H1 (cell line): ENCODE measurements around the gene NRROS. TPM values are rescaled to one million over a fixed set of nuclear protein-coding genes. Genes with fewer than 3 reads are reported as not detected.
A peak's percentile ranks its signal among the peaks of the same experiment; 100 is the strongest.

Experiments used
- CTCF ChIA-PET: fragments of 300-600 bp; sonication (Branson Sonifier 250); formaldehyde crosslinking; loops from one replicate; lab custom pipeline; 2021; ENCODE audit not compliant: partially characterized antibody; lab: Charles Lee
- POLR2A ChIA-PET: fragments of 300-600 bp; sonication (Branson Sonifier 250); formaldehyde crosslinking; loops from one replicate; lab custom pipeline; 2021; ENCODE audit warnings: inconsistent platforms; ENCODE audit not compliant: partially characterized antibody; lab: Charles Lee
- DNase-seq, 2 experiments: peaks; one replicate each; pipeline versions ENCODE4 v3.0.0 to v3.0.0-alpha.2; 2010 to 2022; ENCODE audit warnings: low spot score in 2 of 2, low read depth in 1 of 2, mixed read lengths in 1 of 2
- FAIRE-seq: peaks from 2 replicates; lab custom pipeline; 2011; peaks lifted over from hg19 to GRCh38; lab: Jason Lieb, UNC
- H2AFZ ChIP-seq: 2 replicates; pipeline ENCODE4 v1.8.1; 2012; ENCODE audit warnings: low read length, inconsistent platforms
- H2AK5ac ChIP-seq: 2 replicates; pipeline ENCODE4 v1.6.1; 2013; ENCODE audit warnings: low read depth, low read length
- H2BK120ac ChIP-seq: replicated peaks from 2 replicates; pipeline ENCODE3; 2013; ENCODE audit warnings: low read depth, low read length, inconsistent platforms
- H2BK12ac ChIP-seq: 2 replicates; pipeline ENCODE4 v1.6.1; 2013; ENCODE audit warnings: low read depth, low read length
- H2BK15ac ChIP-seq: 2 replicates; pipeline ENCODE4 v1.6.1; 2013; ENCODE audit warnings: low read length
- H2BK20ac ChIP-seq: 2 replicates; pipeline ENCODE4 v1.6.1; 2013; ENCODE audit warnings: low read length
- H2BK5ac ChIP-seq: 2 replicates; pipeline ENCODE4 v1.6.1; 2013; ENCODE audit warnings: low read depth, low read length
- H3K14ac ChIP-seq: 2 replicates; pipeline ENCODE4 v1.6.1; 2013; ENCODE audit warnings: inconsistent platforms; ENCODE audit not compliant: insufficient read length
- H3K18ac ChIP-seq: 2 replicates; pipeline ENCODE4 v1.6.1; 2013; ENCODE audit warnings: low read length; ENCODE audit errors: extremely low read depth
- H3K23ac ChIP-seq: 2 replicates; pipeline ENCODE4 v1.6.1; 2013; ENCODE audit warnings: inconsistent platforms; ENCODE audit not compliant: insufficient read length
- H3K23me2 ChIP-seq: 2 replicates; pipeline ENCODE4 v1.6.1; 2013; ENCODE audit warnings: low read depth, low read length
- H3K27ac ChIP-seq: 2 replicates; pipeline ENCODE4 v1.6.1; 2011; ENCODE audit warnings: low read depth, low read length, inconsistent platforms
- H3K27me3 ChIP-seq, 4 experiments: replicated peaks in 1 of 4; 1 replicate in 1 of 4; 2 replicates in 3 of 4; pipeline versions ENCODE4 v1.6.1 to v1.8.1; 2011 to 2013; ENCODE audit warnings: low read length in 3 of 4, mild to moderate bottlenecking in 3 of 4, inconsistent platforms in 2 of 4, mixed read lengths in 2 of 4, moderate library complexity in 1 of 4; ENCODE audit not compliant: control insufficient read depth in 3 of 4, insufficient read depth in 3 of 4; ENCODE audit errors: extremely low read depth in 1 of 4
- H3K36me3 ChIP-seq, 4 experiments: 2 replicates each; pipeline versions ENCODE4 v1.6.1 to v1.8.1; 2011 to 2013; ENCODE audit warnings: mild to moderate bottlenecking in 4 of 4, low read length in 3 of 4, moderate library complexity in 2 of 4, control low read depth in 1 of 4, inconsistent platforms in 1 of 4; ENCODE audit not compliant: insufficient read depth in 4 of 4, control insufficient read depth in 2 of 4
- H3K4ac ChIP-seq: replicated peaks from 2 replicates; pipeline ENCODE3; 2013; ENCODE audit warnings: low read length, low read depth, mixed read lengths, inconsistent platforms; ENCODE audit not compliant: insufficient read length
- H3K4me1 ChIP-seq, 4 experiments: replicated peaks in 1 of 4; 1 replicate in 1 of 4; 2 replicates in 3 of 4; pipeline versions ENCODE4 v1.6.1 to v1.8.1; 2011 to 2013; ENCODE audit warnings: low read length in 3 of 4, inconsistent platforms in 2 of 4, mixed read lengths in 1 of 4; ENCODE audit not compliant: insufficient read depth in 4 of 4, control insufficient read depth in 3 of 4
- H3K4me2 ChIP-seq, 2 experiments: 2 replicates each; pipeline versions ENCODE4 v1.6.1 to v1.8.1; 2011 to 2013; ENCODE audit warnings: low read depth in 2 of 2, low read length in 2 of 2, control low read depth in 1 of 2, inconsistent platforms in 1 of 2, mild to moderate bottlenecking in 1 of 2; ENCODE audit not compliant: insufficient read depth in 1 of 2
- H3K4me3 ChIP-seq, 4 experiments: fragments of 200-600, 300-600 bp in 1 of 4; sonication (generic), shearing (Covaris generic), sonication (Bioruptor Twin) in 1 of 4; 2 replicates each; pipeline versions ENCODE4 v1.5.1 to v1.8.1; 2011 to 2016; ENCODE audit warnings: low read length in 4 of 4, low read depth in 3 of 4, control low read depth in 2 of 4, inconsistent platforms in 2 of 4, mild to moderate bottlenecking in 2 of 4, mixed read lengths in 1 of 4, moderate library complexity in 1 of 4; ENCODE audit not compliant: insufficient read depth in 2 of 4; ENCODE audit errors: extremely low read depth in 1 of 4
- H3K56ac ChIP-seq: replicated peaks from 2 replicates; pipeline ENCODE3; 2013; ENCODE audit warnings: low read depth, mild to moderate bottlenecking, mixed read lengths, low read length, inconsistent platforms; ENCODE audit not compliant: insufficient read length
- H3K79me1 ChIP-seq: 2 replicates; pipeline ENCODE4 v1.6.1; 2013; ENCODE audit warnings: low read depth, low read length, control low read depth
- H3K79me2 ChIP-seq, 2 experiments: 2 replicates each; pipeline versions ENCODE4 v1.6.1 to v1.8.1; 2012 to 2013; ENCODE audit warnings: low read length in 2 of 2, mild to moderate bottlenecking in 2 of 2, inconsistent platforms in 1 of 2; ENCODE audit not compliant: insufficient read depth in 2 of 2, control insufficient read depth in 1 of 2
- H3K9ac ChIP-seq, 4 experiments: replicated peaks in 1 of 4; 1 replicate in 1 of 4; 2 replicates in 3 of 4; pipeline versions ENCODE4 v1.6.1 to v1.8.1; 2011 to 2013; ENCODE audit warnings: low read depth in 3 of 4, low read length in 3 of 4, control low read depth in 2 of 4, mild to moderate bottlenecking in 2 of 4, moderate library complexity in 2 of 4, inconsistent platforms in 1 of 4; ENCODE audit errors: extremely low read depth in 1 of 4
- H3K9me3 ChIP-seq, 2 experiments: 2 replicates each; pipeline versions ENCODE4 v1.6.1 to v1.8.1; 2012 to 2013; ENCODE audit warnings: mild to moderate bottlenecking in 2 of 2, moderate library complexity in 2 of 2, control low read depth in 1 of 2, inconsistent platforms in 1 of 2, low read depth in 1 of 2, low read length in 1 of 2, mixed read lengths in 1 of 2; ENCODE audit not compliant: insufficient read depth in 2 of 2
- H4K20me1 ChIP-seq, 2 experiments: replicated peaks in 1 of 2; 2 replicates each; pipeline versions ENCODE3 to v1.8.1; 2011 to 2013; ENCODE audit warnings: inconsistent platforms in 2 of 2, low read length in 2 of 2, mild to moderate bottlenecking in 1 of 2; ENCODE audit not compliant: insufficient read depth in 2 of 2, control insufficient read depth in 1 of 2
- H4K5ac ChIP-seq: 2 replicates; pipeline ENCODE4 v1.6.1; 2013; ENCODE audit warnings: low read length, low read depth, mixed read lengths, inconsistent platforms; ENCODE audit not compliant: insufficient read length
- H4K8ac ChIP-seq: 2 replicates; pipeline ENCODE4 v1.8.0; 2013; ENCODE audit warnings: mild to moderate bottlenecking, moderate library complexity, low read length, inconsistent platforms; ENCODE audit not compliant: insufficient read depth; ENCODE audit errors: extremely low read depth
- H4K91ac ChIP-seq: replicated peaks from 2 replicates; pipeline ENCODE3; 2013; ENCODE audit warnings: low read length, mixed read lengths, inconsistent platforms; ENCODE audit not compliant: insufficient read length
- BRCA1 ChIP-seq: IDR thresholded peaks from 2 replicates; pipeline ENCODE4 v1.6.1; 2012; ENCODE audit warnings: low read depth, low read length, improper control_type of control experiment
- CBX5 ChIP-seq: fragments of 300-800, 300-1000 bp; sonication (generic); IDR thresholded peaks from 2 replicates; pipeline ENCODE4 v1.7.1; 2016; ENCODE audit warnings: antibody characterized with exemption, low read length, low read depth
- GABPA ChIP-seq: IDR thresholded peaks from 2 replicates; pipeline ENCODE4 v1.6.1; 2011; ENCODE audit warnings: mild to moderate bottlenecking, low read length, moderate library complexity, borderline replicate concordance; ENCODE audit not compliant: insufficient read depth
- HDAC6 ChIP-seq: IDR thresholded peaks from one replicate; pipeline ENCODE4 v1.7.1; 2012; ENCODE audit warnings: low read depth, mild to moderate bottlenecking, inconsistent platforms, low read length, moderate library complexity
- KDM1A ChIP-seq: fragments of 200-600, 300-600 bp; sonication (generic); IDR thresholded peaks from 2 replicates; pipeline ENCODE4 v1.7.1; 2016; ENCODE audit warnings: mild to moderate bottlenecking, low read length, borderline replicate concordance
- RFX5 ChIP-seq: IDR thresholded peaks from 2 replicates; pipeline ENCODE4 v1.6.1; 2011; ENCODE audit warnings: low read depth, low read length, improper control_type of control experiment, borderline replicate concordance
- WGBS, 2 experiments: shearing (Covaris generic) in 1 of 2; methylation state at CpG; one replicate each; pipeline versions ENCODE4 v1.1.6 to v1.1.7; 2013 to 2015; ENCODE audit warnings: low lambda C conversion rate in 2 of 2, mixed read lengths in 2 of 2, inconsistent platforms in 1 of 2, low coverage in 1 of 2, missing lambda C conversion rate in 1 of 2; ENCODE audit not compliant: insufficient replicate concordance in 2 of 2, insufficient coverage in 1 of 2, insufficient read length in 1 of 2; ENCODE audit errors: extremely low coverage in 1 of 2, missing lambda C conversion rate in 1 of 2; 5-methylcytosine and 5-hydroxymethylcytosine counted together
- polyA plus RNA-seq, 7 experiments: library from polyadenylated mRNA; depleted of rRNA in 3 of 7; stranded (reverse) in 5 of 7; unstranded in 2 of 7; fragments of >200 nt in 5 of 7; fragments of 200-250 nt in 2 of 7; gene quantifications; 1 replicate in 5 of 7; 2 replicates in 1 of 7; 4 replicates in 1 of 7; pipeline versions ENCODE4 v1.2.1 to v1.2.3, GENCODE V29; 2011 to 2013; ENCODE audit warnings: missing spikeins in 2 of 7, mixed read lengths in 2 of 7
- total RNA-seq: library from RNA; stranded (reverse); fragmentation: NEBNext Ultra II Directional; extraction: Animal tissue kit (Norgen Biotek cat#: 25700); gene quantifications from 2 replicates; pipeline ENCODE4 v1.2.1, GENCODE V29; 2021
- TF ChIP-seq, protein P1 (sequence below): IDR thresholded peaks from 2 replicates; pipeline ENCODE4 v1.6.1; 2012; ENCODE audit warnings: inconsistent platforms

Gene NRROS
- total and polyA plus RNA-seq, 2 of the 8 experiments (the other 6 are each of a cell fraction or from before 2014, with no cell fraction given), result 5.3 to 7.3 TPM

DNA sequence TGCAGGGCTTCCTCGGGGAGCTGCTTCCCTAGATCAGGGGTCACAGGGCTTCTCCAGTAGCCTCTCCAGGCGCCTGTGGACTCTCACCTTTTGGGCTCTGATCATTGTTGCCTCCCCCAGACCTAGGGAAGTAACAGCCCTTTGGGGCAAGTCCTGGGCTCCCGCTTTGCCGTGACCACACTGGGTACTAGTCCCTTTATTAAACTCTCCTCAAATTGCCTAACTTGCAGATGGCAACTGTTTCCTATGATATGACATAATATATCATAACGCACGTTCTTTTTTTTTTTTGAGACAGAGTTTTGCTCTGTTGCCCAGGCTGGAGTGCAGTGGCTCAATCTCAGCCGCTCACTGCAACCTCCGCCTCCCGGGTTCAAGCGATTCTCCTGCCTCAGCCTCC, 17.9 kb upstream of the NRROS start:
- H3K14ac ChIP-seq, result no peak overlapping the region
- H2BK120ac ChIP-seq, result no peak overlapping the region
- H4K8ac ChIP-seq, result no peak overlapping the region
- FAIRE-seq (no peak), DNase-seq (no peak)
- no peak overlapping the region for H3K23ac ChIP-seq
- H3K4ac ChIP-seq, result no peak overlapping the region
- no peak overlapping the region for H2BK20ac ChIP-seq
- WGBS, 2 experiments, result 94% methylated on average over 10 of the region's 10 CpGs; no CpG with 5 or more reads in 1 of the 2 experiments
- H2BK15ac ChIP-seq, result no peak overlapping the region
- no peaks in the 10 kb centered on the region for H3K79me2 ChIP-seq
- ChIA-PET POLR2A (interaction anchor here (0.8 to 2.0 kb wide), 2 partner anchors 11 to 19 kb away, joined by 3 to 4 read pairs; no protein-coding TSS in a partner anchor), CTCF (interaction anchor here (0.6 to 1.5 kb wide), 6 partner anchors 14 to 1479 kb away, joined by 3 to 4 read pairs (median 3); no protein-coding TSS in a partner anchor)
- no peak overlapping the region for H4K91ac ChIP-seq
- H3K79me1 ChIP-seq, result no peaks in the 10 kb centered on the region
- H2BK12ac ChIP-seq, result no peak overlapping the region
- H3K27ac ChIP-seq, result no peak overlapping the region
- peak overlapping the region; percentile 71; the same call in 1 of the 2 replicates for H2AFZ ChIP-seq
- no peak overlapping the region for H4K5ac ChIP-seq
- no peak overlapping the region for H3K18ac ChIP-seq
- H4K20me1 ChIP-seq, result no peaks in the 10 kb centered on the region
- H3K9ac ChIP-seq, result no peak overlapping the region
- no peaks in the 10 kb centered on the region for H3K23me2 ChIP-seq
- no peaks in the 10 kb centered on the region for H3K27me3 ChIP-seq
- H2AK5ac ChIP-seq, result no peak overlapping the region
- no peak overlapping the region for H3K4me2 ChIP-seq
- H3K4me1 ChIP-seq, result peaks cover 0 to 5% (median 5%) of the 10 kb centered on the region in 4 experiments; a peak in 3 of 7 replicates
- no peak overlapping the region for H2BK5ac ChIP-seq
- H3K36me3 ChIP-seq, result no peaks in the 10 kb centered on the region
- no peak overlapping the region for H3K4me3 ChIP-seq
- no peaks in the 10 kb centered on the region for H3K9me3 ChIP-seq
- H3K56ac ChIP-seq, result no peak overlapping the region
- TF ChIP-seq BRCA1 (no peak), HDAC6 (no peak), GABPA (no peak), RFX5 (no peak), KDM1A (no peak), CBX5 (no peak)
- TF ChIP-seq, protein P1, sequence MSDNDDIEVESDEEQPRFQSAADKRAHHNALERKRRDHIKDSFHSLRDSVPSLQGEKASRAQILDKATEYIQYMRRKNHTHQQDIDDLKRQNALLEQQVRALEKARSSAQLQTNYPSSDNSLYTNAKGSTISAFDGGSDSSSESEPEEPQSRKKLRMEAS, result no peak
